ENCODE results near the gene NPC1. TPM values are rescaled to one million over a fixed set of nuclear protein-coding genes. Genes with fewer than 3 reads are reported as not detected.
"Not testable (repeated sequence)": the region's sequence is repeated elsewhere in the genome, so short reads cannot be mapped to it uniquely, and the experiment has no call there.

The NPC1 gene
- total and polyA plus RNA-seq, 8 donors = 6.2 to 25.6 (median 11.0) TPM

GRCh38 chr18:23560186-23560585, 26.1 kb downstream of the NPC1 start:
- FAIRE-seq = no peak

DNA sequence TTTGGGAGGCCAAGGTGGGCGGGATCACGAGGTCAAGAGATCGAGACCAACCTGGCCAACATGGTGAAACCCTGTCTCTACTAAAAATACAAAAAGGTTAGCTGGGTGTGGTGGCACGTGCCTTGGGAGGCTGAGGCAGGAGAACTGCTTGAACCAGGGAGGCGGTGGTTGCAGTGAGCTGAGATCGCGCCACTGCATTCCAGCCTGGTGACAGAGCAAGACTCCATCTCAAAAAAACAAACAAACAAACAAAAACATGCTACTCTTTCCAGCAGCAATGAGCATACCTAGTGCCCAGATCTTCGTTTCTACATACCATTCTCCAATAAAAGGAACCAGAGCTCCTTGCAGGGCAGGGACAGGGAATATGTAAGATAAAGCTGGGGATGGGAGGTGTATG, 28.8 kb downstream of the NPC1 start:
- intact Hi-C loops (cut with DNase I); H3K4me1 ChIP-seq; ATAC-seq; H3K4me3 ChIP-seq; DNase-seq; H3K27me3 ChIP-seq; H3K27ac ChIP-seq; FAIRE-seq; H3K9me3 ChIP-seq: not testable (repeated sequence)
- WGBS, 2 donors = 91 to 97% methylated on average over 8 of the region's 8 CpGs
- peaks cover 0 to 40% (median 12%) of the 10 kb centered on the region in 3 donors for H3K36me3 ChIP-seq

More at GRCh38 chr18:23560186-23560585, 26.1 kb downstream of the NPC1 start:
- no peak for TF ChIP-seq CTCF (IDR thresholded peaks at IDR 0.05)
- Histone ChIP-seq H3K4me3 (no peak overlapping the region), H3K9me3 (no peaks in the 10 kb centered on the region), H3K4me1 (no peaks in the 10 kb centered on the region), H3K27me3 (no peaks in the 10 kb centered on the region), H3K27ac (no peak overlapping the region), H3K36me3 (peaks cover 0 to 26% (median 6%) of the 10 kb centered on the region in 3 donors)
- ATAC-seq = no peak
- intact Hi-C loops (cut with DNase I) = no loop called here
- no peak for DNase-seq
- WGBS, 2 donors = 88% methylated on average over 4 of the region's 4 CpGs

GRCh38 chr18:23556145-23556780, 30.0 kb downstream of the NPC1 start:
- no peaks in the 10 kb centered on the region for H3K27me3 ChIP-seq
- intact Hi-C loops (cut with DNase I) = no loop called here
- 94 to 95% methylated on average over 19 of the region's 19 CpGs for WGBS, 2 donors
- H3K9me3 ChIP-seq = no peaks in the 10 kb centered on the region
- DNase-seq (no peak), FAIRE-seq (no peak), ATAC-seq (no peak)
- H3K4me3 ChIP-seq = no peak overlapping the region
- H3K27ac ChIP-seq = no peak overlapping the region
- H3K36me3 ChIP-seq = peaks cover 0 to 43% (median 12%) of the 10 kb centered on the region in 3 donors
- TF ChIP-seq CTCF (IDR thresholded peaks at IDR 0.05) = no peak
- no peaks in the 10 kb centered on the region for H3K4me1 ChIP-seq

DNA sequence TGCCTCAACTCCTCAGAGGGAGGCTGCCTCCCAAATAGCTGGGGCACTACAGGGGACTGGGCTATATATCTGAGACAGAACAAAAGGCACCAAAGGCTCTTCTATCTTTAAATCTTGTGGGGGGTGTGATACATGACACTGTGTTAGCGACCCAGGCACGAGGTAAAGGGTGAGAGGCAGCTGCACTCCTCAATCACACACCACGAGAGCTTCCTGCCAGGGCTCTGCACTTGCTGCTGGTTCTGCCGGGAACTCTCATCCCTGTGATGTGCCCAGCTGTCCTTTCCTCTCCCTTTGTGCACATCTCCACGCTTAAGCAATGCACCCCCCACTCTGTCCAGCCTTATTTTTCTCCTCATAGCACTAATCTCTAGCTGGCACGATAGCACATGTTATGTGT, 32.4 kb downstream of the NPC1 start:
- Histone ChIP-seq H3K9me3 (no peaks in the 10 kb centered on the region), H3K4me1 (no peaks in the 10 kb centered on the region), H3K36me3 (peaks cover 0 to 34% (median 6%) of the 10 kb centered on the region in 3 donors), H3K27ac (no peak overlapping the region), H3K4me3 (no peak overlapping the region), H3K27me3 (no peaks in the 10 kb centered on the region)
- intact Hi-C loops (cut with DNase I) = no loop called here
- WGBS, 2 donors = 92 to 98% methylated on average over 6 of the region's 6 CpGs
- no peak for DNase-seq
- FAIRE-seq = no peak
- TF ChIP-seq CTCF (IDR thresholded peaks at IDR 0.05) = no peak
- no peak for ATAC-seq

DNA sequence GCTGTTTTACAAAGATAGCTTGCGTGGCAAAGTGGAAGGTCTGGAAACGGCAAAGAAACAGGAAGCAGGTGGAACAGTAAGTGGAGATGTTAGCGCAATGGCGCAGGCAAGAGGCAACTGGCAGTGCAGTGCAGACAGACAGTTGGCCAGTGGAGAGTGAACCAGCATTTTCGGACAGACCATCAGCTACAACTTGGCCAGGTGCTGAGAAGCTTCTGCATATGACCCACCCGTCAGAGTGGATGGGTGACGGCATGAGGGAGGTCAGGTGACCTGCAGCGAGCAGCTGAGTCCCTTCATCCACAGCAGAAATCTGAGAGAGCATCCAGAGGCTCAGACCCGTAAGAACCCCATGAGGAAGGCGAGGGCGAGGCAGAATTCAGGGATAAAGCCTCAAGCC, 33.8 kb downstream of the NPC1 start:
- no peak for FAIRE-seq
- H3K9me3 ChIP-seq = no peaks in the 10 kb centered on the region
- TF ChIP-seq CTCF (IDR thresholded peaks at IDR 0.05) = no peak
- intact Hi-C loops (cut with DNase I) = no loop called here
- no peak for ATAC-seq
- H3K4me1 ChIP-seq = no peaks in the 10 kb centered on the region
- no peaks in the 10 kb centered on the region for H3K27me3 ChIP-seq
- H3K36me3 ChIP-seq = peaks cover 0 to 32% (median 6%) of the 10 kb centered on the region in 3 donors
- H3K4me3 ChIP-seq = no peak overlapping the region
- H3K27ac ChIP-seq = no peak overlapping the region
- no peak for DNase-seq
- WGBS, 2 donors = 87 to 92% methylated on average over 11 of the region's 11 CpGs

Measured in pancreas (tissue), 10 donors.